ES-I3 (cell line): ENCODE measurements around the gene ACER1.
"Not testable (repeated sequence)": the region's sequence is repeated elsewhere in the genome, so short reads cannot be mapped to it uniquely, and the experiment has no call there.

Experiments
- H3K36me3 ChIP-seq: 2 replicates; pipeline ENCODE4 v1.6.1; 2013; ENCODE audit warnings: mild to moderate bottlenecking, low read length, control low read depth, moderate library complexity; ENCODE audit not compliant: insufficient read depth
- H3K4me1 ChIP-seq: 2 replicates; pipeline ENCODE4 v1.6.1; 2013; ENCODE audit warnings: mild to moderate bottlenecking, control low read depth, low read length; ENCODE audit not compliant: insufficient read depth
- H3K9ac ChIP-seq: 2 replicates; pipeline ENCODE4 v1.6.1; 2013; ENCODE audit warnings: low read depth, mild to moderate bottlenecking, low read length, moderate library complexity
- H3K9me3 ChIP-seq: 2 replicates; pipeline ENCODE4 v1.6.1; 2013; ENCODE audit warnings: mild to moderate bottlenecking, low read length, moderate library complexity; ENCODE audit not compliant: control insufficient read depth, insufficient read depth

ACER1 gene

GRCh38 chr19:6364353-6364752 lies 30.9 kb upstream of the ACER1 start:
- Histone ChIP-seq H3K9me3 (no peaks in the 10 kb centered on the region), H3K4me1 (0 out of 2 replicates have a peak, but pooled peaks cover 3% of the 10 kb centered on the region), H3K9ac (no peak overlapping the region), H3K36me3 (peaks cover 7% of the 10 kb centered on the region)

GRCh38 chr19:6362351-6362801 lies 29.0 kb upstream of the ACER1 start:
- H3K9me3 ChIP-seq = no peaks in the 10 kb centered on the region
- H3K4me1 ChIP-seq = peaks cover 3% of the 10 kb centered on the region; the same call in 1 of the 2 replicates
- H3K36me3 ChIP-seq = peaks cover 7% of the 10 kb centered on the region
- peak overlapping the region; percentile 65 for H3K9ac ChIP-seq

- Histone ChIP-seq H3K4me1 (peaks cover 3% of the 10 kb centered on the region; the same call in 1 of the 2 replicates), H3K36me3 (peaks cover 7% of the 10 kb centered on the region), H3K9me3 (no peaks in the 10 kb centered on the region), H3K9ac (peak overlapping the region; percentile 65)
Observed at GRCh38 chr19:6362027-6362350, 28.6 kb upstream of the ACER1 start.

- not testable (repeated sequence) for H3K36me3 ChIP-seq, H3K4me1 ChIP-seq, H3K9me3 ChIP-seq
- H3K9ac ChIP-seq = peak overlapping the region; percentile 65; the same call in 1 of the 2 replicates
Observed at GRCh38 chr19:6360857-6361216, 27.4 kb upstream of the ACER1 start.

GRCh38 chr19:6360445-6360844 lies 27.0 kb upstream of the ACER1 start:
- not testable (repeated sequence) for H3K9ac ChIP-seq, H3K36me3 ChIP-seq, H3K4me1 ChIP-seq, H3K9me3 ChIP-seq

GRCh38 chr19:6359568-6360341 lies 26.3 kb upstream of the ACER1 start:
- no peaks in the 10 kb centered on the region for H3K9me3 ChIP-seq
- peaks cover 3% of the 10 kb centered on the region; the same call in 1 of the 2 replicates for H3K4me1 ChIP-seq
- H3K36me3 ChIP-seq = no peaks in the 10 kb centered on the region
- no peak overlapping the region for H3K9ac ChIP-seq

GRCh38 chr19:6358003-6358402 lies 24.6 kb upstream of the ACER1 start:
- no peak overlapping the region for H3K9ac ChIP-seq

GRCh38 chr19:6357174-6357573 lies 23.8 kb upstream of the ACER1 start:
- Histone ChIP-seq H3K9me3 (peaks cover 4% of the 10 kb centered on the region; the same call in 1 of the 2 replicates), H3K36me3 (no peaks in the 10 kb centered on the region), H3K4me1 (no peaks in the 10 kb centered on the region; the same call in 1 of the 2 replicates), H3K9ac (no peak overlapping the region)

More at GRCh38 chr19:6358003-6358402, 24.6 kb upstream of the ACER1 start:
- Histone ChIP-seq H3K9me3 (no peaks in the 10 kb centered on the region), H3K4me1 (peaks cover 3% of the 10 kb centered on the region; the same call in 1 of the 2 replicates), H3K36me3 (no peaks in the 10 kb centered on the region)

GRCh38 chr19:6355321-6356040 lies 22.1 kb upstream of the ACER1 start:
- not testable (repeated sequence) for H3K4me1 ChIP-seq, H3K36me3 ChIP-seq, H3K9ac ChIP-seq, H3K9me3 ChIP-seq

GRCh38 chr19:6354098-6354674 lies 20.8 kb upstream of the ACER1 start:
- no peaks in the 10 kb centered on the region for H3K36me3 ChIP-seq
- H3K9ac ChIP-seq = no peak overlapping the region
- H3K9me3 ChIP-seq = peaks cover 4% of the 10 kb centered on the region; the same call in 1 of the 2 replicates
- no peaks in the 10 kb centered on the region; the same call in 1 of the 2 replicates for H3K4me1 ChIP-seq

- no peaks in the 10 kb centered on the region for H3K4me1 ChIP-seq
Observed at GRCh38 chr19:6352381-6353165, 19.2 kb upstream of the ACER1 start.

GRCh38 chr19:6350688-6351087 lies 17.3 kb upstream of the ACER1 start:
- H3K9me3 ChIP-seq = peaks cover 4% of the 10 kb centered on the region; the same call in 1 of the 2 replicates
- H3K36me3 ChIP-seq = no peaks in the 10 kb centered on the region

More at GRCh38 chr19:6352381-6353165, 19.2 kb upstream of the ACER1 start:
- Histone ChIP-seq H3K9ac (no peak overlapping the region), H3K36me3 (no peaks in the 10 kb centered on the region), H3K9me3 (peaks cover 4% of the 10 kb centered on the region; the same call in 1 of the 2 replicates)

GRCh38 chr19:6349271-6349670 lies 15.9 kb upstream of the ACER1 start:
- not testable (repeated sequence) for H3K9ac ChIP-seq, H3K36me3 ChIP-seq, H3K9me3 ChIP-seq, H3K4me1 ChIP-seq

More at GRCh38 chr19:6350688-6351087, 17.3 kb upstream of the ACER1 start:
- Histone ChIP-seq H3K9ac (no peak overlapping the region), H3K4me1 (no peaks in the 10 kb centered on the region)

- Histone ChIP-seq H3K9me3 (no peaks in the 10 kb centered on the region), H3K4me1 (no peaks in the 10 kb centered on the region), H3K36me3 (no peaks in the 10 kb centered on the region), H3K9ac (no peak overlapping the region)
Observed at GRCh38 chr19:6343462-6343861, 10.1 kb upstream of the ACER1 start.
